Measurements from ENCODE around the gene ZCCHC13. TPM values are rescaled to one million over a fixed set of nuclear protein-coding genes. Genes with fewer than 3 reads are reported as not detected.
A peak's percentile ranks its signal among the peaks of the same experiment; 100 is the strongest.

The ZCCHC13 gene
- total RNA-seq, 1 donor from 2014 or later, result not detected

DNA sequence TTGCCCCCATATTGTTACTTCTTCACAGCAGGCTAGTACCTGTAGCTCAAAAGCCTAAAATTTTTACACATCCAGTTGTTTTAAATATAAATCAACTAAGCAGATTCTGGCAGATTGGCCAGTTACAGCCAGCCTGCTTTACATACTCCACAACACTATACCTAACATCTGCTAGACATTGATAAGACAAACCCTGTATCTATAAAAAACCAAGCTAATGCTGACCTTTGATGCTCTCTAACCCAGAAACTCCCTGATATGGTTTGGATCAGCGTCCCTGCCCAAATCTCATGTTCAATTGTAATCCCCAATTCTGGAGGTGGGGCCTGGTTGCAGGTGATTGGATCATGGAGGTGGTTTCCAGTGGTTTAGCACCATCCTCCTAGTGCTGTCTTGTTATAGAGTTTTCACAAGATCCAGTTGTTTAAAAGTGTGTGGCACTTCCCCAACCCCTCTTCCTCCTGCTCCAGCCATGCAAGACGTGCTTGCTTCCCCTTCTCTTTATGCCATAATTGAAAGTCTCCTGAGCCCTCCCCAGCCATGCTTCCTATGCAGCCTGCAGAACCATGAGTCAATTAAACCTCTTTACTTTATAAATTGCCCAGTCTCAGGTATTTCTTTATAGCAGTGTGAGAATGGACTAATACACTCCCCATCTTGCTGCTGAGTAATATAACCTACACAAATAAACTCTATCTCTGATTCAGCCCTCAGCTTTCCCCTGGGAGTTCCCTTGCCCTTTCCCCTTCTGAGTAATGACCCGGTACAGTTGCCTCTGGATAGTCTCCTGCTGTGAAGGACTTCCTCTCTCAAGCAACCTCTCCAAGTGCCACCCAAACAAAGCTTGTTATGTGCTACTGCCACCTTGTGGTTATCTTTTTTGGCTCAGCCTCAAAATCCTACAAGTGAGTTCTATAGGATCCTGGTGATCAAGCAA lies 39.6 kb downstream of the ZCCHC13 start:
- no peak for DNase-seq (ENCODE audit: low spot score)
- peak overlapping the region; percentile 71 for H3K27ac Mint-ChIP-seq (ENCODE audit: unreplicated experiment)

DNA sequence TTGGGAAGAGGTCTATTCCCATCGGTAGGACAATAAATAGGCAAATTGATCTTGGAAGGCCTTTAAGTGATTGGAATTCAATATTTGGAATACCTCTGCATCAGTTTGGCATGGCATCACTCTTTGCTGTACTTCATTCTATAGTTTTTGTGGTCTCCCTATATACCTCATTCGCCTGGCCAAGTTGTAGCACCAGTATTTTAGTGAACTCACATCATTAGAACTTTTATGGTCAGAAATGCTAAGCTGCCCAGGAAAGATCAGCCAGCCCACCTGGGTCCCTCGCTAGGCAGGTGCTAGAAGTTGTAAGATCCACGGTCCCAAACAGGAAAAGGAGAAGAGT lies 40.3 kb downstream of the ZCCHC13 start:
- no peak overlapping the region for H3K27ac Mint-ChIP-seq (ENCODE audit: unreplicated experiment)
- peaks cover 2% of the 10 kb centered on the region for H3K27me3 Mint-ChIP-seq (ENCODE audit: low read depth)
- H3K4me3 Mint-ChIP-seq (ENCODE audit: unreplicated experiment), result no peak overlapping the region
- no peak for DNase-seq (ENCODE audit: low spot score)
- peaks cover 5% of the 10 kb centered on the region for H3K9me3 Mint-ChIP-seq (ENCODE audit: low read depth)
- no peaks in the 10 kb centered on the region for H3K36me3 Mint-ChIP-seq (ENCODE audit: low read depth)
- peaks cover 9% of the 10 kb centered on the region for H3K4me1 Mint-ChIP-seq (ENCODE audit: low read depth)
- TF ChIP-seq, protein P1, sequence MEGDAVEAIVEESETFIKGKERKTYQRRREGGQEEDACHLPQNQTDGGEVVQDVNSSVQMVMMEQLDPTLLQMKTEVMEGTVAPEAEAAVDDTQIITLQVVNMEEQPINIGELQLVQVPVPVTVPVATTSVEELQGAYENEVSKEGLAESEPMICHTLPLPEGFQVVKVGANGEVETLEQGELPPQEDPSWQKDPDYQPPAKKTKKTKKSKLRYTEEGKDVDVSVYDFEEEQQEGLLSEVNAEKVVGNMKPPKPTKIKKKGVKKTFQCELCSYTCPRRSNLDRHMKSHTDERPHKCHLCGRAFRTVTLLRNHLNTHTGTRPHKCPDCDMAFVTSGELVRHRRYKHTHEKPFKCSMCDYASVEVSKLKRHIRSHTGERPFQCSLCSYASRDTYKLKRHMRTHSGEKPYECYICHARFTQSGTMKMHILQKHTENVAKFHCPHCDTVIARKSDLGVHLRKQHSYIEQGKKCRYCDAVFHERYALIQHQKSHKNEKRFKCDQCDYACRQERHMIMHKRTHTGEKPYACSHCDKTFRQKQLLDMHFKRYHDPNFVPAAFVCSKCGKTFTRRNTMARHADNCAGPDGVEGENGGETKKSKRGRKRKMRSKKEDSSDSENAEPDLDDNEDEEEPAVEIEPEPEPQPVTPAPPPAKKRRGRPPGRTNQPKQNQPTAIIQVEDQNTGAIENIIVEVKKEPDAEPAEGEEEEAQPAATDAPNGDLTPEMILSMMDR (IDR thresholded peaks at IDR 0.05), result peak; percentile 55

More for the DNA sequence above, 39.6 kb downstream of the ZCCHC13 start:
- Mint-ChIP-seq H3K9me3 (ENCODE audit: low read depth) (peaks cover 11% of the 10 kb centered on the region), H3K4me1 (ENCODE audit: low read depth) (peaks cover 9% of the 10 kb centered on the region), H3K36me3 (ENCODE audit: low read depth) (peaks cover 2% of the 10 kb centered on the region), H3K27me3 (ENCODE audit: low read depth) (peaks cover 2% of the 10 kb centered on the region), H3K4me3 (ENCODE audit: unreplicated experiment) (no peak overlapping the region)
- TF ChIP-seq, protein P1 (IDR thresholded peaks at IDR 0.05), result peak; percentile 84

DNA sequence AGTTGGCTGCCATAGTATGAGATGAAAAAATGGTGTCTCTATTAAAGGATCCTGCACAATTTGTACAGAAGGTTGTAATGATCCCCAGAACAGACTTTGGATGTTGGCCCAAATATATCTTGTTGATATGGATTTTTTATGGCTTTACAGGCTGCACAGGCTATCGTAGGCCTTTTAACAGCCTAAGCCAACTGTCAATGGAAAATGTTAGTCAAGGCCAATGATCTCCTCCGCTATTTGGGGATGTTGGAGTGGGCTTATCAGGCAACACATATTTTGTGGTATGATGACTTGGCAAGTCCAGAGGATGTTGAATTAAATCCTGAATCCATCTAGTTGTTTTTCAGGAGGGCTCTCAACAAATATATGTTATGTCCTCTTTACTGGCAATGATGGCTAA lies 42.1 kb downstream of the ZCCHC13 start:
- H3K27me3 Mint-ChIP-seq (ENCODE audit: low read depth), result peaks cover 2% of the 10 kb centered on the region
- H3K27ac Mint-ChIP-seq (ENCODE audit: unreplicated experiment), result no peak overlapping the region
- no peaks in the 10 kb centered on the region for H3K36me3 Mint-ChIP-seq (ENCODE audit: low read depth)
- TF ChIP-seq, protein P1 (IDR thresholded peaks at IDR 0.05), result no peak
- no peaks in the 10 kb centered on the region for H3K9me3 Mint-ChIP-seq (ENCODE audit: low read depth)
- no peak overlapping the region for H3K4me3 Mint-ChIP-seq (ENCODE audit: unreplicated experiment)
- H3K4me1 Mint-ChIP-seq (ENCODE audit: low read depth), result peaks cover 9% of the 10 kb centered on the region
- DNase-seq (ENCODE audit: low spot score), result no peak

DNA sequence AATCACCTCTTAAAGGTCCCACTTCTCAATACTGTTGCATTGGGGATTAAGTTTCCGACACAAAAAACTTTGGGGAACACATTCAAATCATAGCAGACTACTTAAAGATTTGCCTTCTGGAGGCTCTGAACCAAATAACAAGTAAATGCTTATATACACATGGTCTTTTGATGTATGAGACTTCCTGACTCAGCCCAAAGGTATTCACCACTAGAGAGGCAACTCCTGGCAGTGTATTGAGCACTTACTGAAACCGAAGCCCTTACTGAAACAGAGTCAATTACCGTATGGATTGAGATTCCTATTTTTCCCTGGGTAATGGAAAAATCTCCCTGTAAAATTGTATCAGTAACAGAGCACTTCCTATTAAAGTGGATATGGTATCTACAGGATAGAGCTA lies 45.4 kb downstream of the ZCCHC13 start:
- DNase-seq (ENCODE audit: low spot score), result no peak
- Mint-ChIP-seq H3K4me3 (ENCODE audit: unreplicated experiment) (no peak overlapping the region), H3K4me1 (ENCODE audit: low read depth) (no peaks in the 10 kb centered on the region), H3K27me3 (ENCODE audit: low read depth) (peaks cover 2% of the 10 kb centered on the region), H3K36me3 (ENCODE audit: low read depth) (no peaks in the 10 kb centered on the region), H3K27ac (ENCODE audit: unreplicated experiment) (no peak overlapping the region), H3K9me3 (ENCODE audit: low read depth) (no peaks in the 10 kb centered on the region)
- TF ChIP-seq, protein P1 (IDR thresholded peaks at IDR 0.05), result no peak

DNA sequence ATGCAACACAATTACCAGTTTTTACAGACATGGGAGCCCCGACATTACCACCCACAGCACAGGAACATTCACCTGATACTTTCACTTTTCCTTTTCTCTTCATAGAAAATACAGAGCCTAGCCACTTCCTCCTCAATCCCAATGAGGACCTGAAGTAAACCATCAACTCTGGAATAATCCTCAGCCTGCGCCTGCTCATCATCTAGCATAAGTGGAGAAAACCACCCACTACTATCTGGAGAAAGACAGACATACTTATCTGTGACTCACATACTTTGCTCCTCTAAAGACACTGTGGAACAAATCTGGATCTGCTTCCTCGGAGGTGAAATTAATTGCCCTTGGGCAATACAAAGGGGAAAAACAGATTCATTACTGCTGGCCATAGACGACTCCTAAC lies 47.8 kb downstream of the ZCCHC13 start:
- H3K27ac Mint-ChIP-seq (ENCODE audit: unreplicated experiment), result no peak overlapping the region
- H3K27me3 Mint-ChIP-seq (ENCODE audit: low read depth), result peaks cover 2% of the 10 kb centered on the region
- no peaks in the 10 kb centered on the region for H3K36me3 Mint-ChIP-seq (ENCODE audit: low read depth)
- H3K4me1 Mint-ChIP-seq (ENCODE audit: low read depth), result no peaks in the 10 kb centered on the region
- H3K9me3 Mint-ChIP-seq (ENCODE audit: low read depth), result no peaks in the 10 kb centered on the region
- DNase-seq (ENCODE audit: low spot score), result no peak
- no peak overlapping the region for H3K4me3 Mint-ChIP-seq (ENCODE audit: unreplicated experiment)
- TF ChIP-seq, protein P1 (IDR thresholded peaks at IDR 0.05), result no peak
